H9 (cell line): ENCODE measurements around the gene TFF3. TPM values are rescaled to one million over a fixed set of nuclear protein-coding genes. Genes with fewer than 3 reads are reported as not detected.

Source experiments
- DNase-seq: peaks from one replicate; pipeline ENCODE4 v3.0.0-alpha.2; 2017
- H2AFZ ChIP-seq: one replicate; pipeline ENCODE4 v1.6.1; 2013; ENCODE audit warnings: mild to moderate bottlenecking, low read length, control low read depth, moderate library complexity
- H2AK5ac ChIP-seq: 2 replicates; pipeline ENCODE4 v1.6.1; 2013; ENCODE audit warnings: low read length, control low read depth, mixed read lengths; ENCODE audit not compliant: insufficient read length
- H2BK120ac ChIP-seq: one replicate; pipeline ENCODE4 v1.6.1; 2013; ENCODE audit warnings: low read depth, mild to moderate bottlenecking, low read length, control low read depth, inconsistent platforms; ENCODE audit not compliant: poor library complexity, severe bottlenecking
- H2BK12ac ChIP-seq: 2 replicates; pipeline ENCODE4 v1.6.1; 2013; ENCODE audit warnings: low read length, control low read depth, mixed read lengths, low read depth; ENCODE audit not compliant: insufficient read length
- H2BK15ac ChIP-seq: 2 replicates; pipeline ENCODE4 v1.6.1; 2013; ENCODE audit warnings: low read depth, low read length, control low read depth
- H2BK20ac ChIP-seq: one replicate; pipeline ENCODE4 v1.6.1; 2013; ENCODE audit warnings: low read depth, mild to moderate bottlenecking, low read length, control low read depth, inconsistent platforms; ENCODE audit not compliant: poor library complexity, severe bottlenecking
- H2BK5ac ChIP-seq: 2 replicates; pipeline ENCODE4 v1.6.1; 2013; ENCODE audit warnings: low read length, control low read depth, mixed read lengths; ENCODE audit not compliant: insufficient read length
- H3K14ac ChIP-seq: 2 replicates; pipeline ENCODE4 v1.6.1; 2013; ENCODE audit warnings: low read length, control low read depth; ENCODE audit not compliant: insufficient read depth
- H3K18ac ChIP-seq: 2 replicates; pipeline ENCODE4 v1.6.1; 2013; ENCODE audit warnings: low read depth, mild to moderate bottlenecking, mixed read lengths, low read length, control low read depth; ENCODE audit not compliant: insufficient read length
- H3K23ac ChIP-seq: 2 replicates; pipeline ENCODE4 v1.6.1; 2013; ENCODE audit warnings: low read length, control low read depth, mixed read lengths, low read depth; ENCODE audit not compliant: insufficient read length
- H3K23me2 ChIP-seq: 2 replicates; pipeline ENCODE4 v1.6.1; 2013; ENCODE audit warnings: low read depth, mild to moderate bottlenecking, mixed read lengths, low read length, control low read depth; ENCODE audit not compliant: insufficient read length, poor library complexity, severe bottlenecking
- H3K27ac ChIP-seq: 2 replicates; pipeline ENCODE4 v1.5.1; 2013; ENCODE audit warnings: low read length, control low read depth, mixed read lengths, low read depth; ENCODE audit not compliant: insufficient read length
- H3K27me3 ChIP-seq: 2 replicates; pipeline ENCODE4 v1.6.1; 2013; ENCODE audit warnings: low read length, control low read depth, inconsistent platforms; ENCODE audit not compliant: insufficient read depth
- H3K4ac ChIP-seq: 2 replicates; pipeline ENCODE4 v1.6.1; 2013; ENCODE audit warnings: low read depth, mild to moderate bottlenecking, control low read depth, inconsistent platforms, low read length, moderate library complexity
- H3K4me1 ChIP-seq: 2 replicates; pipeline ENCODE4 v1.6.1; 2013; ENCODE audit warnings: low read length, control low read depth, inconsistent platforms; ENCODE audit not compliant: insufficient read depth
- H3K4me2 ChIP-seq: 2 replicates; pipeline ENCODE4 v1.6.1; 2013; ENCODE audit warnings: low read length, control low read depth, mixed read lengths; ENCODE audit not compliant: insufficient read length, insufficient read depth
- H3K56ac ChIP-seq: 2 replicates; pipeline ENCODE4 v1.6.1; 2013; ENCODE audit warnings: low read depth, mild to moderate bottlenecking, mixed read lengths, low read length, control low read depth; ENCODE audit not compliant: insufficient read length
- H3K79me1 ChIP-seq: 2 replicates; pipeline ENCODE4 v1.6.1; 2013; ENCODE audit warnings: low read depth, mild to moderate bottlenecking, moderate library complexity, low read length, control low read depth, inconsistent platforms; ENCODE audit not compliant: insufficient read depth, poor library complexity, severe bottlenecking
- H3K79me2 ChIP-seq: 2 replicates; pipeline ENCODE4 v1.6.1; 2013; ENCODE audit warnings: low read length, control low read depth, inconsistent platforms; ENCODE audit not compliant: insufficient read depth
- H3K9ac ChIP-seq: 2 replicates; pipeline ENCODE4 v1.6.1; 2013; ENCODE audit warnings: low read length, control low read depth, mixed read lengths; ENCODE audit not compliant: insufficient read length; ENCODE audit errors: extremely low read depth
- H3K9me3 ChIP-seq: one replicate; pipeline ENCODE4 v1.6.1; 2013; ENCODE audit warnings: low read depth, low read length, inconsistent platforms; ENCODE audit not compliant: control insufficient read depth
- H3T11ph ChIP-seq: one replicate; pipeline ENCODE4 v1.6.1; 2013; ENCODE audit warnings: mild to moderate bottlenecking, low read length, control low read depth, inconsistent platforms
- H4K20me1 ChIP-seq: one replicate; pipeline ENCODE4 v1.6.1; 2013; ENCODE audit not compliant: control insufficient read depth, insufficient read length, insufficient read depth
- H4K5ac ChIP-seq: 2 replicates; pipeline ENCODE4 v1.6.1; 2013; ENCODE audit warnings: low read depth, mild to moderate bottlenecking, mixed read lengths, low read length, control low read depth; ENCODE audit not compliant: insufficient read length
- H4K8ac ChIP-seq: replicated peaks from 2 replicates; pipeline ENCODE4 v1.6.1; 2013; ENCODE audit warnings: low read length, control low read depth, mixed read lengths, low read depth; ENCODE audit not compliant: insufficient read length
- H4K91ac ChIP-seq: 2 replicates; pipeline ENCODE4 v1.6.1; 2013; ENCODE audit warnings: low read depth, mild to moderate bottlenecking, moderate library complexity, mixed read lengths, low read length, control low read depth; ENCODE audit not compliant: insufficient read length
- H3K27ac Mint-ChIP-seq, 3 experiments: 2 replicates in 2 of 3; 3 replicates in 1 of 3; pipeline ENCODE4 v1.8.0; 2020 to 2021; ENCODE audit warnings: mixed read lengths in 3 of 3, mild to moderate bottlenecking in 1 of 3, moderate library complexity in 1 of 3
- H3K27me3 Mint-ChIP-seq: 2 replicates; pipeline ENCODE4 v1.8.0; 2021; ENCODE audit warnings: low read depth, mild to moderate bottlenecking, moderate library complexity, mixed read lengths
- H3K36me3 Mint-ChIP-seq, 3 experiments: 2 replicates in 2 of 3; 3 replicates in 1 of 3; pipeline ENCODE4 v1.8.0; 2020 to 2021; ENCODE audit warnings: low read depth in 3 of 3, mixed read lengths in 3 of 3; ENCODE audit not compliant: insufficient read depth in 1 of 3
- H3K4me1 Mint-ChIP-seq, 2 experiments: 2 replicates each; pipeline ENCODE4 v1.8.0; 2020; ENCODE audit warnings: mixed read lengths in 2 of 2
- H3K4me3 Mint-ChIP-seq, 2 experiments: 2 replicates in 1 of 2; 3 replicates in 1 of 2; pipeline ENCODE4 v1.8.0; 2020 to 2021; ENCODE audit warnings: mild to moderate bottlenecking in 2 of 2, mixed read lengths in 2 of 2, moderate library complexity in 1 of 2
- H3K9me3 Mint-ChIP-seq, 2 experiments: 2 replicates in 1 of 2; 3 replicates in 1 of 2; pipeline ENCODE4 v1.8.0; 2020; ENCODE audit warnings: mild to moderate bottlenecking in 2 of 2, mixed read lengths in 2 of 2, moderate library complexity in 1 of 2
- WGBS: extraction: QIAGEN DNeasy Blood & Tissue Kit; methylation state at CpG from one replicate; pipeline ENCODE4 v1.1.7; 2013; ENCODE audit warnings: missing lambda C conversion rate, low lambda C conversion rate, mixed read lengths; ENCODE audit not compliant: insufficient read length; ENCODE audit errors: extremely low coverage; 5-methylcytosine and 5-hydroxymethylcytosine counted together
- total RNA-seq: library from RNA; stranded (reverse); gene quantifications from 2 replicates; pipeline ENCODE4 v1.2.1, GENCODE V29; 2021
- TF ChIP-seq, protein P1 (sequence below): fragments of 200-600 bp; sonication (generic); conservative IDR thresholded peaks from 3 replicates; pipeline ENCODE4 v1.8.0; 2021; ENCODE audit warnings: antibody characterized with exemption, mild to moderate bottlenecking

TFF3 gene
- total RNA-seq, 1 experiment from 2014 or later = 1.5 TPM

DNA sequence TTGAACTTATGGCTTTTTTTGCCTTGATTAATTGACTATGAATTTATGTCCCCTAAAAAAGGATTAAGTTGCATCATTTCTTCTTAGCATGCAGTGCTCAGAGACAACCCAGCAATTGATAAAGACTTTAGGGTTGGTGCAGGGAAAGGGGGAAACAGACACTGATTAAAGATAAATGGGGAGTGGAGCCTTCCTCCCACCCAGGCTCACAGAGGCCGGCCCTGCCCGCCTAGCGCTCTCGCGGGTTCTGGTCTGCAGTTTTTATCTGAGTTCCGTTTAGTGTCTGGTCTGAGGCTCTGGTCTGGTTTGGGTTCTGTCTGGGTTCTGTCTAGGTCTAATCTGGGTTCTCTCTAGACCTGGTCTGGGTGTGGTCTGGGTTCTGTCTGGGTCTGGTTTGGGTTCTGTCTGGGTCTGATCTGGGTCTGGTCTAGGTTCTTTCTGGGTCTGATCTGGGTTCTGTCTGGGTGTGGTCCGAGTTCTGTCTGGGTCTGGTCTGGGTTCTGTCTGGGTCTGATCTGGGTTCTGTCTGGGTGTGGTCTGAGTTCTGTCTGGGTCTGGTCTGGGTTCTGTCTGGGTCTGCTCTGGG, 48.1 kb downstream of the TFF3 start:
- Histone ChIP-seq H3K14ac (no peak overlapping the region), H2BK15ac (no peak overlapping the region), H2BK5ac (no peak overlapping the region), H3K23me2 (no peaks in the 10 kb centered on the region), H3K9ac (no peak overlapping the region), H4K8ac (no peak overlapping the region), H3T11ph (no peak overlapping the region), H3K4me1 (peaks cover 2% of the 10 kb centered on the region; the same call in 1 of the 2 replicates), H4K20me1 (no peaks in the 10 kb centered on the region), H3K18ac (no peak overlapping the region), H3K27me3 (no peaks in the 10 kb centered on the region), H2AK5ac (no peak overlapping the region), H3K4ac (no peak overlapping the region), H3K27ac (no peak overlapping the region), H3K4me2 (no peak overlapping the region), H4K91ac (no peak overlapping the region), H4K5ac (no peak overlapping the region), H3K56ac (no peak overlapping the region), H2BK12ac (no peak overlapping the region), H3K79me2 (no peaks in the 10 kb centered on the region), H2BK120ac (no peak overlapping the region), H3K23ac (no peak overlapping the region), H2BK20ac (no peak overlapping the region), H2AFZ (no peak overlapping the region), H3K9me3 (no peaks in the 10 kb centered on the region), H3K79me1 (no peaks in the 10 kb centered on the region)
- no peaks in the 10 kb centered on the region; a peak in 1 of 5 replicates for H3K9me3 Mint-ChIP-seq
- no peak overlapping the region for H3K4me3 Mint-ChIP-seq
- TF ChIP-seq, protein P1, sequence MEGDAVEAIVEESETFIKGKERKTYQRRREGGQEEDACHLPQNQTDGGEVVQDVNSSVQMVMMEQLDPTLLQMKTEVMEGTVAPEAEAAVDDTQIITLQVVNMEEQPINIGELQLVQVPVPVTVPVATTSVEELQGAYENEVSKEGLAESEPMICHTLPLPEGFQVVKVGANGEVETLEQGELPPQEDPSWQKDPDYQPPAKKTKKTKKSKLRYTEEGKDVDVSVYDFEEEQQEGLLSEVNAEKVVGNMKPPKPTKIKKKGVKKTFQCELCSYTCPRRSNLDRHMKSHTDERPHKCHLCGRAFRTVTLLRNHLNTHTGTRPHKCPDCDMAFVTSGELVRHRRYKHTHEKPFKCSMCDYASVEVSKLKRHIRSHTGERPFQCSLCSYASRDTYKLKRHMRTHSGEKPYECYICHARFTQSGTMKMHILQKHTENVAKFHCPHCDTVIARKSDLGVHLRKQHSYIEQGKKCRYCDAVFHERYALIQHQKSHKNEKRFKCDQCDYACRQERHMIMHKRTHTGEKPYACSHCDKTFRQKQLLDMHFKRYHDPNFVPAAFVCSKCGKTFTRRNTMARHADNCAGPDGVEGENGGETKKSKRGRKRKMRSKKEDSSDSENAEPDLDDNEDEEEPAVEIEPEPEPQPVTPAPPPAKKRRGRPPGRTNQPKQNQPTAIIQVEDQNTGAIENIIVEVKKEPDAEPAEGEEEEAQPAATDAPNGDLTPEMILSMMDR = no peak
- H3K27me3 Mint-ChIP-seq = no peaks in the 10 kb centered on the region; the same call in 1 of the 2 replicates
- no peak overlapping the region for H3K27ac Mint-ChIP-seq
- WGBS = no CpG with 5 or more reads among the region's 7 CpGs
- DNase-seq = no peak
- H3K4me1 Mint-ChIP-seq = peaks cover 12 to 18% of the 10 kb centered on the region in 2 experiments
- no peaks in the 10 kb centered on the region for H3K36me3 Mint-ChIP-seq
